Measurements from ENCODE around the gene PHOSPHO2.

The PHOSPHO2 gene

DNA sequence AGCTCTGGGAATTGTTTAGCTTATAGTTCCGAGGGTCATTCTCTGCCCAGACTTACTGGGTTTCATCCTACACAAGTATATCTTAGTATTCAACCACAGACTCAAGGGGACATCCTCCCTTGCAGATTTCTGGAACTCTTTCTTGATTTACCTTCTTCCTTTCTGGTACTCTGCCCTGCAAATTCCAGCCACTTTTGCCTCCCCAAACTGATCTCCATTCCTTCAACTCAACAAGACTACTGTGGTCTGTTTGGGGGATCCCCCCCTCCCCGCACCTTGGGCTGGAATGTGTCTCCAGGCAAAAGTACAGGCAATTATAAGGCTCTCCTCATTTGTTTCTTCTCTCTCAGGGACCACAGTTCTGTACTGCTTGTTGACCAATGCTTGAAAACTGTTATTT is 13.4 kb downstream of the PHOSPHO2 start:
- whole genome bisulfite sequencing (ENCODE audit: insufficient coverage), result 100% methylated on average over 2 of the region's 2 CpGs
- no peaks in the 10 kb centered on the region for H3K9me3 ChIP-seq (ENCODE audit: control extremely low read depth in 1 of 5, control insufficient read depth in 4 of 5, insufficient read depth in 2 of 5, low read depth in 1 of 5, low read length in 4 of 5)
- H3K27ac ChIP-seq (ENCODE audit: insufficient read depth in 1 of 2, low read depth in 1 of 2, low read length in 2 of 2, poor library complexity in 1 of 2, severe bottlenecking in 2 of 2), result no peak overlapping the region
- no peaks in the 10 kb centered on the region for H3K27me3 ChIP-seq (replicated peaks in 2 of 5; ENCODE audit: control insufficient read depth in 4 of 5, insufficient read depth in 5 of 5, low read length in 4 of 5)
- H3K4me3 ChIP-seq (ENCODE audit: control insufficient read depth in 1 of 7, extremely low read depth in 1 of 7, insufficient read depth in 4 of 7, low read depth in 2 of 7, low read length in 6 of 7), result no peak overlapping the region
- ChIA-PET CTCF (no interaction called here), POLR2A (no interaction called here)
- H3K4me1 ChIP-seq (ENCODE audit: control extremely low read depth in 1 of 4, control insufficient read depth in 4 of 4, insufficient read depth in 4 of 4, low read length in 3 of 4), result no peaks in the 10 kb centered on the region
- no peak for DNase-seq
- H3K36me3 ChIP-seq (ENCODE audit: control insufficient read depth in 4 of 4, insufficient read depth in 4 of 4, low read length in 3 of 4), result peaks cover 0 to 8% (median 5%) of the 10 kb centered on the region in 4 experiments

DNA sequence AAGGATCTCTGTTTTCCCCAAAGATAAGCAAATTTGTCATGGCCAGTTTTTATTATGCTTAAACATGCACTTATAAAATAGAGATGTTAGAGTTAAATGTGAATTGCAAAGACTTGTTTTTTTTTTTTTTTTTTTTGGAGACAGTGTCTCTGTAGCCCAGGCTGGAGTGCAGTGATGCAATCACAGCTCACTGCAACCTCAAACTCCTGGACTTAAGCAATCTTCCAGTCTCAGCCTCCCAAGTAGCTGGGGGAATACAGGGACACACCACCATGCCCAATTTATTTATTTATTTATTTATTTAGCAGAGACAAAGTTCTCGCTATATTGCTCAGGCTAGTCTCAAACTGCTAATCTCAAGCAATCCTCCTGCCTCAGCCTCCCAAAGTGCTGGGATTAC is 15.1 kb downstream of the PHOSPHO2 start:
- CTCF ChIA-PET, result no interaction called here
- POLR2A ChIA-PET, result interaction anchor here (0.7 kb wide), 1 partner anchor 535 kb away, joined by 3 read pairs; no protein-coding TSS in a partner anchor
- no peak for DNase-seq
- Histone ChIP-seq H3K9me3 (ENCODE audit: control extremely low read depth in 1 of 5, control insufficient read depth in 4 of 5, insufficient read depth in 2 of 5, low read depth in 1 of 5, low read length in 4 of 5) (no peaks in the 10 kb centered on the region), H3K27me3 (replicated peaks in 2 of 5; ENCODE audit: control insufficient read depth in 4 of 5, insufficient read depth in 5 of 5, low read length in 4 of 5) (no peaks in the 10 kb centered on the region), H3K4me3 (ENCODE audit: control insufficient read depth in 1 of 7, extremely low read depth in 1 of 7, insufficient read depth in 4 of 7, low read depth in 2 of 7, low read length in 6 of 7) (no peak overlapping the region), H3K27ac (ENCODE audit: insufficient read depth in 1 of 2, low read depth in 1 of 2, low read length in 2 of 2, poor library complexity in 1 of 2, severe bottlenecking in 2 of 2) (no peak overlapping the region), H3K4me1 (ENCODE audit: control extremely low read depth in 1 of 4, control insufficient read depth in 4 of 4, insufficient read depth in 4 of 4, low read length in 3 of 4) (no peaks in the 10 kb centered on the region), H3K36me3 (ENCODE audit: control insufficient read depth in 4 of 4, insufficient read depth in 4 of 4, low read length in 3 of 4) (peaks cover 0 to 6% (median 1%) of the 10 kb centered on the region in 4 experiments)
- no CpG with 5 or more reads among the region's 1 CpG for WGBS (ENCODE audit: insufficient coverage)

DNA sequence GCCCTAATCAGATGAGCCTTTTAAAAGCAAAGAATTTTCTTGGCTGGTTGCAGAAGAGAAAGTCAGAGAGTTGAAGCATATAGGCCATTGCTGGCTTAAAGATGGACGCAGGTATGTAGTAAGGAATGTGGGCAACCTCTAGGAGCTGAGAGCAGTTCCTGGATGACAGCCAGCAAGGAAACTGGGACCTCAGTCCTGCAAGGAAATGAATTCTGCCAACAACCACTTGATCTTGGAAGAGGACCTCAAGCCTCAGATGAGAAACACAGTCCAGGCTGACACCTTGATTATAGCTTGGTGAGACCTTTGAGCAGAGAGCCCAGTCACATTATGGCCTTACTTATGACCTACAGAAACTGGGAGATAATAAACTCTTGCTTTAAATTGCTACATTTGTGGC is 15.7 kb downstream of the PHOSPHO2 start:
- H3K4me1 ChIP-seq (ENCODE audit: control extremely low read depth in 1 of 4, control insufficient read depth in 4 of 4, insufficient read depth in 4 of 4, low read length in 3 of 4), result no peaks in the 10 kb centered on the region
- ChIA-PET CTCF (no interaction called here), POLR2A (interaction anchor here (0.7 kb wide), 1 partner anchor 535 kb away, joined by 3 read pairs; no protein-coding TSS in a partner anchor)
- H3K9me3 ChIP-seq (ENCODE audit: control extremely low read depth in 1 of 5, control insufficient read depth in 4 of 5, insufficient read depth in 2 of 5, low read depth in 1 of 5, low read length in 4 of 5), result no peaks in the 10 kb centered on the region
- H3K4me3 ChIP-seq (ENCODE audit: control insufficient read depth in 1 of 7, extremely low read depth in 1 of 7, insufficient read depth in 4 of 7, low read depth in 2 of 7, low read length in 6 of 7), result no peak overlapping the region
- peaks cover 0 to 6% (median 1%) of the 10 kb centered on the region in 4 experiments for H3K36me3 ChIP-seq (ENCODE audit: control insufficient read depth in 4 of 4, insufficient read depth in 4 of 4, low read length in 3 of 4)
- H3K27me3 ChIP-seq (replicated peaks in 2 of 5; ENCODE audit: control insufficient read depth in 4 of 5, insufficient read depth in 5 of 5, low read length in 4 of 5), result no peaks in the 10 kb centered on the region
- DNase-seq, result no peak
- H3K27ac ChIP-seq (ENCODE audit: insufficient read depth in 1 of 2, low read depth in 1 of 2, low read length in 2 of 2, poor library complexity in 1 of 2, severe bottlenecking in 2 of 2), result no peak overlapping the region
- 100% methylated on average over 1 of the region's 1 CpG for WGBS (ENCODE audit: insufficient coverage)

DNA sequence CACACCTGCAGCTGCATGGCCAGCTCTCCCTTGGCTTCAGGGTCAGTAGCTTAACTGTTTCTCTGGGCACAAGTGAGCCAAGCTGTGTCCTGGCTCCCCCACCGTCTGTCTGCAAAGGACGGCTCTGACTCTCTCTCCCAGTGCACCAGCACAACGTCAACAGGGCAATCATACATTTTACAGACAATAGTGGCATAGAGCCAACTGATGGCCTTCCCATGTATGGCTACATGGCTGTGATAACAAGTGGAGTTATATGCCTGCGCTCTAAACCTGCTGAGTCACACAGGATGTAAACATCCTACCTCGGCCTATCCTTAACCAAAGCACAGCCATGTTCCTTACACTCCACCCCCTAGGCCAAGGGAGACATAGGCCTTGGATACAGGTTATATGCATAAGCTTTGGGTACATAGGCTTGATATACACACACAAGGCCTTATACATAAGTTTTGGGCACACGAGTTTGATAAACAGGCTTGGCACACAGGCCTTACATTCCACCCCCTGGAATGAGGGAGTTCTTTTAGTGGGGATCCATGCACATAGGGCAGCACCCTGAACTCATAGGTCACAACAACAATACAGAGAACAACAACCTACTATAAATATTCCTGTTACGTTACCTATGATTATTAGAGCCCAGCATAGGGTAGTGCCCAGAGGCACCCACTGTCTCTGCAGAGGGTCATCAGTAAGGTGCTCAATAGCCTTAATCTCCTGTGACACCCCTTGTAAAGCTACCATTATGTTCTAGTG is 17.7 kb downstream of the PHOSPHO2 start:
- peaks cover 0 to 6% (median 1%) of the 10 kb centered on the region in 4 experiments for H3K36me3 ChIP-seq (ENCODE audit: control insufficient read depth in 4 of 4, insufficient read depth in 4 of 4, low read length in 3 of 4)
- 94% methylated on average over 4 of the region's 7 CpGs for WGBS (ENCODE audit: insufficient coverage)
- no peak overlapping the region for H3K4me3 ChIP-seq (ENCODE audit: control insufficient read depth in 1 of 7, extremely low read depth in 1 of 7, insufficient read depth in 4 of 7, low read depth in 2 of 7, low read length in 6 of 7)
- POLR2A ChIA-PET, result no interaction called here
- H3K27me3 ChIP-seq (replicated peaks in 2 of 5; ENCODE audit: control insufficient read depth in 4 of 5, insufficient read depth in 5 of 5, low read length in 4 of 5), result no peaks in the 10 kb centered on the region
- H3K4me1 ChIP-seq (ENCODE audit: control extremely low read depth in 1 of 4, control insufficient read depth in 4 of 4, insufficient read depth in 4 of 4, low read length in 3 of 4), result peaks cover 0 to 4% (median 1%) of the 10 kb centered on the region in 4 experiments
- no peaks in the 10 kb centered on the region for H3K9me3 ChIP-seq (ENCODE audit: control extremely low read depth in 1 of 5, control insufficient read depth in 4 of 5, insufficient read depth in 2 of 5, low read depth in 1 of 5, low read length in 4 of 5)
- CTCF ChIA-PET, result interaction anchor here (1.4 kb wide), 1 partner anchor 10 kb away, joined by 5 read pairs; no protein-coding TSS in a partner anchor
- H3K27ac ChIP-seq (ENCODE audit: insufficient read depth in 1 of 2, low read depth in 1 of 2, low read length in 2 of 2, poor library complexity in 1 of 2, severe bottlenecking in 2 of 2), result no peak overlapping the region
- DNase-seq, result peak in 1 of 3 donors; percentile 42

DNA sequence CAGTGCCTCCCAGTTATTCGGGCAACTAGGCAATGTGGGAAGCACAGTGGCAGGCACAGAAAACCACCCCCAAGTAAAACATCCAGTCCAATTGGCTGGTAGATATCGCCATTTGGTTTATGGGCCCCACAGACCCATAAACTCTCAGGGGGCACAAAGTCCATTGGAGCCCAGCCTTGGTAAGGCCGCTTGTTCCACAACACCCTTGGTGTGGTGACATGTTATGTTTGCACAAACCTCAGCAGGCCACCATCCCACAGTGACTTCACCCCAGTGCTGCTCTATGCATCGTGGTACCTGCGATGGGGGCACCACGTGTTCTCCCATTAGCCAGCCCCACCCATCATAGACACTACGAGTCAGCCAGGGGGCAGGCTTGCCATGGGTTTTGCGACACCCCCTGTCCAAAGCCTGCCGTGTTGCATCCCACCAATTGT is 18.5 kb downstream of the PHOSPHO2 start:
- CTCF ChIA-PET, result no interaction called here
- H3K4me1 ChIP-seq (ENCODE audit: control extremely low read depth in 1 of 4, control insufficient read depth in 4 of 4, insufficient read depth in 4 of 4, low read length in 3 of 4), result peaks cover 0 to 4% (median 1%) of the 10 kb centered on the region in 4 experiments
- H3K4me3 ChIP-seq (ENCODE audit: control insufficient read depth in 1 of 7, extremely low read depth in 1 of 7, insufficient read depth in 4 of 7, low read depth in 2 of 7, low read length in 6 of 7), result no peak overlapping the region
- DNase-seq, result no peak
- POLR2A ChIA-PET, result no interaction called here
- H3K27ac ChIP-seq (ENCODE audit: insufficient read depth in 1 of 2, low read depth in 1 of 2, low read length in 2 of 2, poor library complexity in 1 of 2, severe bottlenecking in 2 of 2), result no peak overlapping the region
- WGBS (ENCODE audit: insufficient coverage), result 96% methylated on average over 8 of the region's 9 CpGs
- H3K27me3 ChIP-seq (replicated peaks in 2 of 5; ENCODE audit: control insufficient read depth in 4 of 5, insufficient read depth in 5 of 5, low read length in 4 of 5), result no peaks in the 10 kb centered on the region
- no peaks in the 10 kb centered on the region for H3K9me3 ChIP-seq (ENCODE audit: control extremely low read depth in 1 of 5, control insufficient read depth in 4 of 5, insufficient read depth in 2 of 5, low read depth in 1 of 5, low read length in 4 of 5)
- peaks cover 0 to 6% (median 1%) of the 10 kb centered on the region in 4 experiments for H3K36me3 ChIP-seq (ENCODE audit: control insufficient read depth in 4 of 4, insufficient read depth in 4 of 4, low read length in 3 of 4)

DNA sequence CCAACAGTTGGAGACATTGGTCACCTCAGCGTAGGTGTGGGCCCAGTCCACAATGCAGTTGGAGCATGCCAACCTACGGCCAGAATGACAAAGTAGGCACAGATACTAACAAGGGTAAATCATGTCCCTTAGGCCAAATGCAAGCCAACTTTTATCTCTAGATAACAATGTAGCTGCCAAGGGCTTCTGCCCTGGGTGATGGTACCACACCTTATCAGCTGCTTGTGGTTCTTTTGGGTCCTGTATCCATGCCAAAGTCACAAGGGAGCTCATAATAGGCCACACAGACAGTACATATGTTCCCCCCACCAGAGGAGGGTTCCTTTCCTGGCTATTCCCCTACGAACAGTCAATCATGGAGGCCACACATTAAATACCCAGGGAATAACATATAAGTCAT is 19.1 kb downstream of the PHOSPHO2 start:
- H3K4me3 ChIP-seq (ENCODE audit: control insufficient read depth in 1 of 7, extremely low read depth in 1 of 7, insufficient read depth in 4 of 7, low read depth in 2 of 7, low read length in 6 of 7), result no peak overlapping the region
- no peak for DNase-seq
- POLR2A ChIA-PET, result no interaction called here
- no peaks in the 10 kb centered on the region for H3K9me3 ChIP-seq (ENCODE audit: control extremely low read depth in 1 of 5, control insufficient read depth in 4 of 5, insufficient read depth in 2 of 5, low read depth in 1 of 5, low read length in 4 of 5)
- no peaks in the 10 kb centered on the region for H3K27me3 ChIP-seq (replicated peaks in 2 of 5; ENCODE audit: control insufficient read depth in 4 of 5, insufficient read depth in 5 of 5, low read length in 4 of 5)
- CTCF ChIA-PET, result interaction anchor here (3.0 kb wide), 1 partner anchor 15 kb away, joined by 7 read pairs; no protein-coding TSS in a partner anchor
- 94% methylated on average over 2 of the region's 3 CpGs for WGBS (ENCODE audit: insufficient coverage)
- peaks cover 0 to 6% (median 1%) of the 10 kb centered on the region in 4 experiments for H3K36me3 ChIP-seq (ENCODE audit: control insufficient read depth in 4 of 4, insufficient read depth in 4 of 4, low read length in 3 of 4)
- peaks cover 0 to 4% (median 1%) of the 10 kb centered on the region in 4 experiments for H3K4me1 ChIP-seq (ENCODE audit: control extremely low read depth in 1 of 4, control insufficient read depth in 4 of 4, insufficient read depth in 4 of 4, low read length in 3 of 4)
- no peak overlapping the region for H3K27ac ChIP-seq (ENCODE audit: insufficient read depth in 1 of 2, low read depth in 1 of 2, low read length in 2 of 2, poor library complexity in 1 of 2, severe bottlenecking in 2 of 2)

DNA sequence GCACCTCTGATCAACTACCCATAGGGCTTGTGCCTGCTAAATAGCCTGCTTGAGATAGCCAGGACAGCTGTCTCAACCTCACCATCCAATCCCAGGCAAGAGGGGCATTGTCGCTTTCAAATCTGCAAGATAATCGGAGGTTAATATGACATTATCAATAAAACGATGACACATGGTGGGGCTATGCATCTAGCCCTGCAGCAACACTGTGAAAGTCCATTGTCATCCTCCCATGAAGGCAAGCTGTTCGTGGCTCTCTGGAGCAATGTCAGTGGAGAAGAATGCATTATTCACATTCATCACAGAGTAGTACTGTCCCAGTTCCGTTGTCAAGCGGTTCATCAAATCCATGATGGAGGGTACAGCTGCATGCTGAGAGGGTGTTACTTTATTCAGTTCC is 20.4 kb downstream of the PHOSPHO2 start:
- H3K4me1 ChIP-seq (ENCODE audit: control extremely low read depth in 1 of 4, control insufficient read depth in 4 of 4, insufficient read depth in 4 of 4, low read length in 3 of 4), result peaks cover 0 to 4% (median 1%) of the 10 kb centered on the region in 4 experiments
- no peak overlapping the region for H3K27ac ChIP-seq (ENCODE audit: insufficient read depth in 1 of 2, low read depth in 1 of 2, low read length in 2 of 2, poor library complexity in 1 of 2, severe bottlenecking in 2 of 2)
- no peak for DNase-seq
- ChIA-PET CTCF (interaction anchor here (1.3 to 3.0 kb wide), 2 partner anchors 9 to 16 kb away, joined by 4 to 7 read pairs; no protein-coding TSS in a partner anchor), POLR2A (no interaction called here)
- H3K36me3 ChIP-seq (ENCODE audit: control insufficient read depth in 4 of 4, insufficient read depth in 4 of 4, low read length in 3 of 4), result peaks cover 0 to 6% (median 1%) of the 10 kb centered on the region in 4 experiments
- 100% methylated on average over 4 of the region's 6 CpGs for whole genome bisulfite sequencing (ENCODE audit: insufficient coverage)
- no peaks in the 10 kb centered on the region for H3K9me3 ChIP-seq (ENCODE audit: control extremely low read depth in 1 of 5, control insufficient read depth in 4 of 5, insufficient read depth in 2 of 5, low read depth in 1 of 5, low read length in 4 of 5)
- no peaks in the 10 kb centered on the region for H3K27me3 ChIP-seq (replicated peaks in 2 of 5; ENCODE audit: control insufficient read depth in 4 of 5, insufficient read depth in 5 of 5, low read length in 4 of 5)
- H3K4me3 ChIP-seq (ENCODE audit: control insufficient read depth in 1 of 7, extremely low read depth in 1 of 7, insufficient read depth in 4 of 7, low read depth in 2 of 7, low read length in 6 of 7), result no peak overlapping the region

Measured in common myeloid progenitor, CD34-positive (primary cell).